ENCODE measurements around the gene RBM42. TPM values are rescaled to one million over a fixed set of nuclear protein-coding genes. Genes with fewer than 3 reads are reported as not detected.

RBM42 gene
- polyA plus RNA-seq, 2 of the 4 experiments (the other 2 are of a cell fraction), result 80.4 to 128 TPM

GRCh38 chr19:35582760-35583159, 46.1 kb upstream of the RBM42 start:
- POLR2A ChIA-PET, result no interaction called here
- H3K27ac ChIP-seq, result no peak overlapping the region
- no peak overlapping the region for H3K4me3 ChIP-seq
- ATAC-seq, result no peak
- no peak overlapping the region for H3K4me2 ChIP-seq
- WGBS (ENCODE audit: missing lambda C conversion rate), result 0% methylated on average over 1 of the region's 1 CpG
- CTCF ChIA-PET, result interaction anchor here (1.5 to 2.2 kb wide), 3 partner anchors 9 to 27 kb away, joined by 3 to 10 read pairs (median 8); no protein-coding TSS in a partner anchor
- no peak for TF ChIP-seq EHMT2 (IDR thresholded peaks at IDR 0.05; ENCODE audit: low read depth)
- peaks cover 40% of the 10 kb centered on the region for H3K9me3 ChIP-seq
- no peak for DNase-seq (ENCODE audit: low read depth in 1 of 2, low spot score in 1 of 2)
- FAIRE-seq, result peak; percentile 28
- H3K4me1 ChIP-seq, result no peaks in the 10 kb centered on the region

- FAIRE-seq (no peak), DNase-seq (ENCODE audit: low read depth in 1 of 2, low spot score in 1 of 2) (peak; percentile 37 to 60), ATAC-seq (peak in 1 of 2 experiments; percentile 76; a peak in 3 of 6 replicates)
- H3K9me3 ChIP-seq, result peaks cover 18% of the 10 kb centered on the region; the same call in 2 of the 3 replicates
- 55% methylated on average over 16 of the region's 16 CpGs for WGBS (ENCODE audit: missing lambda C conversion rate)
- no peak for TF ChIP-seq RFX5 (IDR thresholded peaks at IDR 0.05)
- TF ChIP-seq PBX3 (IDR thresholded peaks at IDR 0.05), result no peak
- TF ChIP-seq SMC3 (IDR thresholded peaks at IDR 0.05), result no peak
- POLR2A ChIA-PET, result no interaction called here
- H3K4me2 ChIP-seq, result no peak within 1 kb of the TSS
- H3K27ac ChIP-seq, result no peak within 1 kb of the TSS
- no peaks in the 10 kb centered on the region for H3K4me1 ChIP-seq
- H3K4me3 ChIP-seq, result no peak within 1 kb of the TSS
- CTCF ChIA-PET, result interaction anchor here (0.6 to 6.1 kb wide), 6 partner anchors 12 to 91 kb away, joined by 3 to 26 read pairs (median 8); no protein-coding TSS in a partner anchor
Measured at GRCh38 chr19:35585848-35586247, 43.0 kb upstream of the RBM42 start, which contains the start of gene PMIS2. Gene PMIS2 (plus strand): TSS chr19:35586173. CDS start chr19:35586260, 87 bp downstream.

GRCh38 chr19:35587321-35587720, 41.5 kb upstream of the RBM42 start:
- FAIRE-seq (peak; percentile 84), DNase-seq (ENCODE audit: low read depth in 1 of 2, low spot score in 1 of 2) (no peak), ATAC-seq (no peak)
- TF ChIP-seq HDAC2 (IDR thresholded peaks at IDR 0.05) (no peak), RARB (CRISPR knock-in tag; IDR thresholded peaks at IDR 0.05) (no peak), ZNF302 (CRISPR knock-in tag; IDR thresholded peaks at IDR 0.05) (no peak), NPAS2 (CRISPR knock-in tag; IDR thresholded peaks at IDR 0.05; ENCODE audit: borderline replicate concordance) (no peak), RCOR1 (IDR thresholded peaks at IDR 0.05; ENCODE audit: low read depth, low read length) (no peak), KDM1A (IDR thresholded peaks at IDR 0.05; ENCODE audit: low read depth) (no peak), REST (IDR thresholded peaks at IDR 0.05) (no peak), MAX (IDR thresholded peaks at IDR 0.05) (no peak), HOXB5 (CRISPR knock-in tag; IDR thresholded peaks at IDR 0.05) (no peak), GATA3 (IDR thresholded peaks at IDR 0.05; ENCODE audit: borderline replicate concordance) (no peak), EHF (CRISPR knock-in tag; IDR thresholded peaks at IDR 0.05) (no peak), CHD2 (IDR thresholded peaks at IDR 0.05; ENCODE audit: low read length, partially characterized antibody) (no peak), MYC (IDR thresholded peaks at IDR 0.05; ENCODE audit: borderline replicate concordance, low read length) (no peak), HES2 (IDR thresholded peaks at IDR 0.05) (no peak), KDM5A (IDR thresholded peaks at IDR 0.05) (no peak), EHMT2 (IDR thresholded peaks at IDR 0.05; ENCODE audit: low read depth) (no peak), HOXB13 (CRISPR knock-in tag; IDR thresholded peaks at IDR 0.05; ENCODE audit: low read depth) (no peak), CEBPB (IDR thresholded peaks at IDR 0.05) (no peak)
- no peaks in the 10 kb centered on the region for H3K4me1 ChIP-seq
- POLR2A ChIA-PET, result no interaction called here
- H3K9me3 ChIP-seq, result peaks cover 13% of the 10 kb centered on the region; the same call in 1 of the 3 replicates
- 4% methylated on average over 1 of the region's 1 CpG for WGBS (ENCODE audit: missing lambda C conversion rate)
- H3K4me3 ChIP-seq, result no peak overlapping the region
- no peak overlapping the region for H3K4me2 ChIP-seq
- H3K27ac ChIP-seq, result no peak overlapping the region
- CTCF ChIA-PET, result interaction anchor here (0.9 to 6.1 kb wide), 5 partner anchors 8 to 92 kb away, joined by 3 to 26 read pairs (median 11); no protein-coding TSS in a partner anchor

Data from A549 (cell line).